Uterus (tissue), 4 donors: Measurements from ENCODE around the gene FLNB. TPM values are rescaled to one million over a fixed set of nuclear protein-coding genes. Genes with fewer than 3 reads are reported as not detected.

Experiments used
- DNase-seq, 2 donors: peaks; one replicate each; pipeline ENCODE4 v3.0.0-alpha.2; 2019 to 2020
- H3K27ac ChIP-seq, 2 donors: fragments of 200-600 bp; sonication (generic); 1 replicate in 1 of 2; 2 replicates in 1 of 2; pipeline ENCODE4 v1.5.1; 2016 to 2018
- H3K27me3 ChIP-seq, 2 donors: fragments of 200-600 bp; sonication (generic); one replicate each; pipeline ENCODE4 v1.5.1; 2018 to 2019; ENCODE audit warnings: control low read depth in 1 of 2
- H3K36me3 ChIP-seq, 2 donors: fragments of 200-600 bp; sonication (generic); one replicate each; pipeline ENCODE4 v1.5.1; 2019; ENCODE audit warnings: control low read depth in 1 of 2
- H3K4me1 ChIP-seq, 2 donors: fragments of 200-600 bp; sonication (generic); one replicate each; pipeline ENCODE4 v1.5.1; 2018 to 2019; ENCODE audit warnings: control low read depth in 1 of 2
- H3K4me3 ChIP-seq, 2 donors: fragments of 200-600 bp; sonication (generic); 1 replicate in 1 of 2; 2 replicates in 1 of 2; pipeline ENCODE4 v1.5.1; 2018 to 2019; ENCODE audit warnings: mild to moderate bottlenecking in 1 of 2
- H3K9me3 ChIP-seq, 2 donors: fragments of 200-600 bp; sonication (generic); one replicate each; pipeline ENCODE4 v1.5.1; 2019; ENCODE audit warnings: control low read depth in 1 of 2
- POLR2A ChIP-seq, 2 donors: fragments of 450-650 bp; IDR thresholded peaks; one replicate each; pipeline ENCODE4 v1.6.1; 2016; ENCODE audit warnings: antibody characterized with exemption in 2 of 2, mild to moderate bottlenecking in 1 of 2, moderate library complexity in 1 of 2
- intact Hi-C: fragments of 100-400 bp; cut with DNase I; formaldehyde crosslinking; loops from one replicate; pipeline ENCODE4 v1.15.1; 2023; ENCODE audit warnings: low total_unique reads
- total RNA-seq, 4 donors: library from RNA; depleted of rRNA in 3 of 4; stranded (reverse); fragments of >200 nt in 3 of 4; gene quantifications; one replicate each; pipeline versions ENCODE4 v1.1.0 to v1.2.4, GENCODE V29; 2014 to 2023
- TF ChIP-seq, protein P1 (sequence below), 4 experiments: fragments of 200-600 bp in 2 of 4; fragments of 450-650 bp in 2 of 4; sonication (generic) in 2 of 4; IDR thresholded peaks; one replicate each; pipeline ENCODE4 v1.5.1; 2016 to 2019; ENCODE audit warnings: antibody characterized with exemption in 4 of 4, mild to moderate bottlenecking in 2 of 4, moderate library complexity in 1 of 4
- donor health status: DM: yes; HTN: yes; CAD: no.

The FLNB gene
- 100 to 1,000 TPM in 3 of 4 donors, 10 to 100 TPM in 1; 52.4 to 283 (median 148) TPM for total RNA-seq

GRCh38 chr3:58008141-58009025 lies at the start of gene FLNB:
Gene FLNB, plus strand, starts transcription at chr3:58008422. Its CDS starts 143 bp downstream, at chr3:58008565.
- TF ChIP-seq, protein P1, sequence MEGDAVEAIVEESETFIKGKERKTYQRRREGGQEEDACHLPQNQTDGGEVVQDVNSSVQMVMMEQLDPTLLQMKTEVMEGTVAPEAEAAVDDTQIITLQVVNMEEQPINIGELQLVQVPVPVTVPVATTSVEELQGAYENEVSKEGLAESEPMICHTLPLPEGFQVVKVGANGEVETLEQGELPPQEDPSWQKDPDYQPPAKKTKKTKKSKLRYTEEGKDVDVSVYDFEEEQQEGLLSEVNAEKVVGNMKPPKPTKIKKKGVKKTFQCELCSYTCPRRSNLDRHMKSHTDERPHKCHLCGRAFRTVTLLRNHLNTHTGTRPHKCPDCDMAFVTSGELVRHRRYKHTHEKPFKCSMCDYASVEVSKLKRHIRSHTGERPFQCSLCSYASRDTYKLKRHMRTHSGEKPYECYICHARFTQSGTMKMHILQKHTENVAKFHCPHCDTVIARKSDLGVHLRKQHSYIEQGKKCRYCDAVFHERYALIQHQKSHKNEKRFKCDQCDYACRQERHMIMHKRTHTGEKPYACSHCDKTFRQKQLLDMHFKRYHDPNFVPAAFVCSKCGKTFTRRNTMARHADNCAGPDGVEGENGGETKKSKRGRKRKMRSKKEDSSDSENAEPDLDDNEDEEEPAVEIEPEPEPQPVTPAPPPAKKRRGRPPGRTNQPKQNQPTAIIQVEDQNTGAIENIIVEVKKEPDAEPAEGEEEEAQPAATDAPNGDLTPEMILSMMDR (IDR thresholded peaks at IDR 0.05), result peak; percentile 76 to 98 (median 84)
- TF ChIP-seq POLR2A (IDR thresholded peaks at IDR 0.05), result peak; percentile 46 to 88
- intact Hi-C loops, result loop anchor here (2.0 kb wide), 1 partner anchor 166 kb away; no protein-coding TSS in a partner anchor
- peak within 1 kb of the TSS; percentile 71 to 95 for H3K4me3 ChIP-seq
- no peaks in the 10 kb centered on the region for H3K36me3 ChIP-seq
- H3K27me3 ChIP-seq, result no peaks in the 10 kb centered on the region
- DNase-seq, result peak; percentile 72 to 75
- H3K27ac ChIP-seq, result peak within 1 kb of the TSS; percentile 83 to 90
- no peaks in the 10 kb centered on the region for H3K9me3 ChIP-seq
- H3K4me1 ChIP-seq, result no peaks in the 10 kb centered on the region

GRCh38 chr3:57958642-57959422 lies 49.4 kb upstream of the FLNB start:
- H3K27ac ChIP-seq, result peak overlapping the region; percentile 87 to 90
- intact Hi-C loops, result no loop called here

DNA sequence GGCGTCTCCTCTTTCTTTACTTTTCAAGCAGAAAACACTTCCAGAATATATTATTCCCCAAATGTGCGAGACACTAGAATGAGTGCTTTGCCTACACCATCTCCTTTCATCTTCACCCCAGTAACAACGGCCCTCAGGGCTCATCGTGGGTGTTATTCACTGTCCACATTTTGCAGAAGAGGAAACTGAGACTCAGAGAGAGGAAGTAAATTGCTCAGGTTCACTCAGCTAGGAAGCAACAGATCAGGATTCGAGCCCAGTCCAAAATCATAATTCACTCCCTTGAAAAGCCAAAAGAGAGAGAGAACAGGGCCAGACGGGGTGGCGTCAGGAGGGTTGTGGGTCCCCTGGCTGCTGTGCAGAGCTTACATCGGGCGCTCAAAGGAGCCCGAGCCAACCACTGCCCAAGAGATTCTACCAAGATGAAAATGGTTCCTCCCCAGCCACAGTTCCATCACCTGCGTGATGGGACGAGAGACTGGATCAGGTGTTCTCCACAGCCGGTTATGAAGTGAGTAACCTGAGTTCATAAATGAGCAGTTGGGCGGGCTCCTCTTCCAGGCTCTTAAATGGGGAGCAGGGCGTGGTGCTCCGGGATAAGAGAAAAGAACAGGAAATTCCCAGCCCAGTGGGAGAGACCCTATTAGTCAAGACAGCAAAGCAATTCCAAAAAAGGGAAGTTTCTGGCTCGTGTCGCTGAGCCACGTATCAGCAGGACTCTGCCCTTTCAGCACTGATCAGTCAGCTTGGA lies 48.6 kb upstream of the FLNB start:
- peaks cover 0 to 4% of the 10 kb centered on the region in 2 donors for H3K4me1 ChIP-seq
- H3K27ac ChIP-seq, result peak overlapping the region; percentile 87 to 90
- no peaks in the 10 kb centered on the region for H3K9me3 ChIP-seq
- H3K36me3 ChIP-seq, result no peaks in the 10 kb centered on the region
- peak overlapping the region in 1 of 2 donors; percentile 21 for H3K4me3 ChIP-seq
- TF ChIP-seq, protein P1 (IDR thresholded peaks at IDR 0.05), result no peak
- TF ChIP-seq POLR2A (IDR thresholded peaks at IDR 0.05), result peak; percentile 16 to 34
- intact Hi-C loops, result no loop called here
- H3K27me3 ChIP-seq, result no peaks in the 10 kb centered on the region
- DNase-seq, result peak; percentile 61 to 85

More at GRCh38 chr3:57958642-57959422, 49.4 kb upstream of the FLNB start:
- Histone ChIP-seq H3K4me1 (peaks cover 0 to 4% of the 10 kb centered on the region in 2 donors), H3K4me3 (no peak overlapping the region), H3K9me3 (no peaks in the 10 kb centered on the region), H3K36me3 (no peaks in the 10 kb centered on the region), H3K27me3 (no peaks in the 10 kb centered on the region)
- TF ChIP-seq POLR2A (IDR thresholded peaks at IDR 0.05), result no peak
- TF ChIP-seq, protein P1 (IDR thresholded peaks at IDR 0.05), result no peak
- peak; percentile 41 to 47 for DNase-seq

DNA sequence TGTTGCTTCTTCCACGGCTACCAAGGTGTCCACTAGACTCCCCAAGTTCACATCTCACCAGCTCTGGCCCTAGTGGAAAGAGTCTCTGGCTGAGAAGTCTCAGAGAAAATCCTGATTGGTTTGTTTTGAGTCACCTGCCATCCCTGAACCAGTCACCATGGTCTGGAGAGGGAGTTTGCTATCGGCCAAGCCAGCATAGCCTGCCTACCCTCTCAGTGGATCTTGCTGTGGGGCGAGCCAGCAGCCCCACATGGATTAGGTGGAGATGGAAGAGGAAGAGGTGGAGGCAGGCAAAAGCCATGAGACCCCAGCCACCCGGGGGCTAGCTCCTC lies 48.1 kb upstream of the FLNB start:
- no peak for TF ChIP-seq POLR2A (IDR thresholded peaks at IDR 0.05)
- TF ChIP-seq, protein P1 (IDR thresholded peaks at IDR 0.05), result no peak
- intact Hi-C loops, result no loop called here
- peak overlapping the region; percentile 87 to 90 for H3K27ac ChIP-seq

More for the DNA sequence above, 48.1 kb upstream of the FLNB start:
- Histone ChIP-seq H3K4me1 (peaks cover 0 to 4% of the 10 kb centered on the region in 2 donors), H3K9me3 (no peaks in the 10 kb centered on the region), H3K27me3 (no peaks in the 10 kb centered on the region), H3K4me3 (peak overlapping the region in 1 of 2 donors; percentile 21), H3K36me3 (no peaks in the 10 kb centered on the region)
- DNase-seq, result no peak
